H1 (cell line): Measurements from ENCODE around the gene PDX1. TPM values are rescaled to one million over a fixed set of nuclear protein-coding genes. Genes with fewer than 3 reads are reported as not detected.

Source experiments
- CTCF ChIA-PET: fragments of 300-600 bp; sonication (Branson Sonifier 250); formaldehyde crosslinking; loops from one replicate; lab custom pipeline; 2021; ENCODE audit not compliant: partially characterized antibody; lab: Charles Lee
- POLR2A ChIA-PET: fragments of 300-600 bp; sonication (Branson Sonifier 250); formaldehyde crosslinking; loops from one replicate; lab custom pipeline; 2021; ENCODE audit warnings: inconsistent platforms; ENCODE audit not compliant: partially characterized antibody; lab: Charles Lee
- DNase-seq, 2 experiments: peaks; one replicate each; pipeline versions ENCODE4 v3.0.0 to v3.0.0-alpha.2; 2010 to 2022; ENCODE audit warnings: low spot score in 2 of 2, low read depth in 1 of 2, mixed read lengths in 1 of 2
- FAIRE-seq: peaks from 2 replicates; lab custom pipeline; 2011; peaks lifted over from hg19 to GRCh38; lab: Jason Lieb, UNC
- H2AFZ ChIP-seq: 2 replicates; pipeline ENCODE4 v1.8.1; 2012; ENCODE audit warnings: low read length, inconsistent platforms
- H2AK5ac ChIP-seq: 2 replicates; pipeline ENCODE4 v1.6.1; 2013; ENCODE audit warnings: low read depth, low read length
- H2BK120ac ChIP-seq: replicated peaks from 2 replicates; pipeline ENCODE3; 2013; ENCODE audit warnings: low read depth, low read length, inconsistent platforms
- H2BK12ac ChIP-seq: 2 replicates; pipeline ENCODE4 v1.6.1; 2013; ENCODE audit warnings: low read depth, low read length
- H2BK15ac ChIP-seq: 2 replicates; pipeline ENCODE4 v1.6.1; 2013; ENCODE audit warnings: low read length
- H2BK20ac ChIP-seq: 2 replicates; pipeline ENCODE4 v1.6.1; 2013; ENCODE audit warnings: low read length
- H2BK5ac ChIP-seq: 2 replicates; pipeline ENCODE4 v1.6.1; 2013; ENCODE audit warnings: low read depth, low read length
- H3K14ac ChIP-seq: 2 replicates; pipeline ENCODE4 v1.6.1; 2013; ENCODE audit warnings: inconsistent platforms; ENCODE audit not compliant: insufficient read length
- H3K18ac ChIP-seq: 2 replicates; pipeline ENCODE4 v1.6.1; 2013; ENCODE audit warnings: low read length; ENCODE audit errors: extremely low read depth
- H3K23ac ChIP-seq: 2 replicates; pipeline ENCODE4 v1.6.1; 2013; ENCODE audit warnings: inconsistent platforms; ENCODE audit not compliant: insufficient read length
- H3K23me2 ChIP-seq: 2 replicates; pipeline ENCODE4 v1.6.1; 2013; ENCODE audit warnings: low read depth, low read length
- H3K27ac ChIP-seq: 2 replicates; pipeline ENCODE4 v1.6.1; 2011; ENCODE audit warnings: low read depth, low read length, inconsistent platforms
- H3K27me3 ChIP-seq, 4 experiments: replicated peaks in 1 of 4; 1 replicate in 1 of 4; 2 replicates in 3 of 4; pipeline versions ENCODE4 v1.6.1 to v1.8.1; 2011 to 2013; ENCODE audit warnings: low read length in 3 of 4, mild to moderate bottlenecking in 3 of 4, inconsistent platforms in 2 of 4, mixed read lengths in 2 of 4, moderate library complexity in 1 of 4; ENCODE audit not compliant: control insufficient read depth in 3 of 4, insufficient read depth in 3 of 4; ENCODE audit errors: extremely low read depth in 1 of 4
- H3K36me3 ChIP-seq, 4 experiments: 2 replicates each; pipeline versions ENCODE4 v1.6.1 to v1.8.1; 2011 to 2013; ENCODE audit warnings: mild to moderate bottlenecking in 4 of 4, low read length in 3 of 4, moderate library complexity in 2 of 4, control low read depth in 1 of 4, inconsistent platforms in 1 of 4; ENCODE audit not compliant: insufficient read depth in 4 of 4, control insufficient read depth in 2 of 4
- H3K4ac ChIP-seq: replicated peaks from 2 replicates; pipeline ENCODE3; 2013; ENCODE audit warnings: low read length, low read depth, mixed read lengths, inconsistent platforms; ENCODE audit not compliant: insufficient read length
- H3K4me1 ChIP-seq, 4 experiments: replicated peaks in 1 of 4; 1 replicate in 1 of 4; 2 replicates in 3 of 4; pipeline versions ENCODE4 v1.6.1 to v1.8.1; 2011 to 2013; ENCODE audit warnings: low read length in 3 of 4, inconsistent platforms in 2 of 4, mixed read lengths in 1 of 4; ENCODE audit not compliant: insufficient read depth in 4 of 4, control insufficient read depth in 3 of 4
- H3K4me2 ChIP-seq, 2 experiments: 2 replicates each; pipeline versions ENCODE4 v1.6.1 to v1.8.1; 2011 to 2013; ENCODE audit warnings: low read depth in 2 of 2, low read length in 2 of 2, control low read depth in 1 of 2, inconsistent platforms in 1 of 2, mild to moderate bottlenecking in 1 of 2; ENCODE audit not compliant: insufficient read depth in 1 of 2
- H3K4me3 ChIP-seq, 4 experiments: fragments of 200-600, 300-600 bp in 1 of 4; sonication (generic), shearing (Covaris generic), sonication (Bioruptor Twin) in 1 of 4; 2 replicates each; pipeline versions ENCODE4 v1.5.1 to v1.8.1; 2011 to 2016; ENCODE audit warnings: low read length in 4 of 4, low read depth in 3 of 4, control low read depth in 2 of 4, inconsistent platforms in 2 of 4, mild to moderate bottlenecking in 2 of 4, mixed read lengths in 1 of 4, moderate library complexity in 1 of 4; ENCODE audit not compliant: insufficient read depth in 2 of 4; ENCODE audit errors: extremely low read depth in 1 of 4
- H3K56ac ChIP-seq: replicated peaks from 2 replicates; pipeline ENCODE3; 2013; ENCODE audit warnings: low read depth, mild to moderate bottlenecking, mixed read lengths, low read length, inconsistent platforms; ENCODE audit not compliant: insufficient read length
- H3K79me1 ChIP-seq: 2 replicates; pipeline ENCODE4 v1.6.1; 2013; ENCODE audit warnings: low read depth, low read length, control low read depth
- H3K79me2 ChIP-seq, 2 experiments: 2 replicates each; pipeline versions ENCODE4 v1.6.1 to v1.8.1; 2012 to 2013; ENCODE audit warnings: low read length in 2 of 2, mild to moderate bottlenecking in 2 of 2, inconsistent platforms in 1 of 2; ENCODE audit not compliant: insufficient read depth in 2 of 2, control insufficient read depth in 1 of 2
- H3K9ac ChIP-seq, 4 experiments: replicated peaks in 1 of 4; 1 replicate in 1 of 4; 2 replicates in 3 of 4; pipeline versions ENCODE4 v1.6.1 to v1.8.1; 2011 to 2013; ENCODE audit warnings: low read depth in 3 of 4, low read length in 3 of 4, control low read depth in 2 of 4, mild to moderate bottlenecking in 2 of 4, moderate library complexity in 2 of 4, inconsistent platforms in 1 of 4; ENCODE audit errors: extremely low read depth in 1 of 4
- H3K9me3 ChIP-seq, 2 experiments: 2 replicates each; pipeline versions ENCODE4 v1.6.1 to v1.8.1; 2012 to 2013; ENCODE audit warnings: mild to moderate bottlenecking in 2 of 2, moderate library complexity in 2 of 2, control low read depth in 1 of 2, inconsistent platforms in 1 of 2, low read depth in 1 of 2, low read length in 1 of 2, mixed read lengths in 1 of 2; ENCODE audit not compliant: insufficient read depth in 2 of 2
- H4K20me1 ChIP-seq, 2 experiments: replicated peaks in 1 of 2; 2 replicates each; pipeline versions ENCODE3 to v1.8.1; 2011 to 2013; ENCODE audit warnings: inconsistent platforms in 2 of 2, low read length in 2 of 2, mild to moderate bottlenecking in 1 of 2; ENCODE audit not compliant: insufficient read depth in 2 of 2, control insufficient read depth in 1 of 2
- H4K5ac ChIP-seq: 2 replicates; pipeline ENCODE4 v1.6.1; 2013; ENCODE audit warnings: low read length, low read depth, mixed read lengths, inconsistent platforms; ENCODE audit not compliant: insufficient read length
- H4K8ac ChIP-seq: 2 replicates; pipeline ENCODE4 v1.8.0; 2013; ENCODE audit warnings: mild to moderate bottlenecking, moderate library complexity, low read length, inconsistent platforms; ENCODE audit not compliant: insufficient read depth; ENCODE audit errors: extremely low read depth
- H4K91ac ChIP-seq: replicated peaks from 2 replicates; pipeline ENCODE3; 2013; ENCODE audit warnings: low read length, mixed read lengths, inconsistent platforms; ENCODE audit not compliant: insufficient read length
- BACH1 ChIP-seq: IDR thresholded peaks from 2 replicates; pipeline ENCODE4 v1.6.1; 2012; ENCODE audit warnings: low read length, improper control_type of control experiment
- CTBP2 ChIP-seq: IDR thresholded peaks from 2 replicates; pipeline ENCODE4 v1.7.0; 2011; ENCODE audit warnings: borderline replicate concordance, mild to moderate bottlenecking, moderate library complexity, mixed read lengths, low read length; ENCODE audit not compliant: insufficient read depth, insufficient read length
- EGR1 ChIP-seq: IDR thresholded peaks from 2 replicates; pipeline ENCODE4 v1.6.1; 2011; ENCODE audit warnings: low read depth, low read length, borderline replicate concordance
- GABPA ChIP-seq: IDR thresholded peaks from 2 replicates; pipeline ENCODE4 v1.6.1; 2011; ENCODE audit warnings: mild to moderate bottlenecking, low read length, moderate library complexity, borderline replicate concordance; ENCODE audit not compliant: insufficient read depth
- MAX ChIP-seq: IDR thresholded peaks from 2 replicates; pipeline ENCODE4 v1.6.1; 2012; ENCODE audit warnings: inconsistent platforms
- RAD21 ChIP-seq, 2 experiments: IDR thresholded peaks in 1 of 2; conservative IDR thresholded peaks in 1 of 2; 2 replicates each; pipeline ENCODE4 v1.6.1; 2011; ENCODE audit warnings: low read depth in 2 of 2, low read length in 2 of 2, improper control_type of control experiment in 1 of 2, inconsistent platforms in 1 of 2, mild to moderate bottlenecking in 1 of 2, moderate library complexity in 1 of 2
- RNF2 ChIP-seq: fragments of 200-900, 300-1000 bp; sonication (generic); IDR thresholded peaks from 2 replicates; pipeline ENCODE4 v1.7.1; 2016; ENCODE audit warnings: borderline replicate concordance, low read depth, mild to moderate bottlenecking, antibody characterized with exemption, low read length; ENCODE audit not compliant: poor library complexity, severe bottlenecking; ENCODE audit errors: missing control alignments
- TAF7 ChIP-seq: optimal IDR thresholded peaks from 2 replicates; pipeline ENCODE3; 2011; ENCODE audit warnings: low read depth, mild to moderate bottlenecking, inconsistent platforms, low read length, moderate library complexity, borderline replicate concordance
- TBP ChIP-seq: IDR thresholded peaks from 2 replicates; pipeline ENCODE4 v1.6.1; 2011; ENCODE audit warnings: low read depth, low read length, improper control_type of control experiment
- YY1 ChIP-seq: IDR thresholded peaks from 2 replicates; pipeline ENCODE4 v1.6.1; 2011; ENCODE audit warnings: low read depth, mild to moderate bottlenecking, low read length
- WGBS, 2 experiments: shearing (Covaris generic) in 1 of 2; methylation state at CpG; one replicate each; pipeline versions ENCODE4 v1.1.6 to v1.1.7; 2013 to 2015; ENCODE audit warnings: low lambda C conversion rate in 2 of 2, mixed read lengths in 2 of 2, inconsistent platforms in 1 of 2, low coverage in 1 of 2, missing lambda C conversion rate in 1 of 2; ENCODE audit not compliant: insufficient replicate concordance in 2 of 2, insufficient coverage in 1 of 2, insufficient read length in 1 of 2; ENCODE audit errors: extremely low coverage in 1 of 2, missing lambda C conversion rate in 1 of 2; 5-methylcytosine and 5-hydroxymethylcytosine counted together
- polyA plus RNA-seq, 7 experiments: library from polyadenylated mRNA; depleted of rRNA in 3 of 7; stranded (reverse) in 5 of 7; unstranded in 2 of 7; fragments of >200 nt in 5 of 7; fragments of 200-250 nt in 2 of 7; gene quantifications; 1 replicate in 5 of 7; 2 replicates in 1 of 7; 4 replicates in 1 of 7; pipeline versions ENCODE4 v1.2.1 to v1.2.3, GENCODE V29; 2011 to 2013; ENCODE audit warnings: missing spikeins in 2 of 7, mixed read lengths in 2 of 7
- total RNA-seq: library from RNA; stranded (reverse); fragmentation: NEBNext Ultra II Directional; extraction: Animal tissue kit (Norgen Biotek cat#: 25700); gene quantifications from 2 replicates; pipeline ENCODE4 v1.2.1, GENCODE V29; 2021

PDX1 gene
- total and polyA plus RNA-seq, 2 of the 8 experiments (the other 6 are each of a cell fraction or from before 2014, with no cell fraction given) = not detected

GRCh38 chr13:27953676-27954405 lies 34.0 kb downstream of the PDX1 start:
- peak overlapping the region; percentile 2 to 88 for H3K4me2 ChIP-seq
- no peak overlapping the region for H2BK5ac ChIP-seq
- H3K4me3 ChIP-seq = peak overlapping the region; percentile 5 to 61 (median 42)
- H3K4me1 ChIP-seq = peaks cover 0 to 5% (median 3%) of the 10 kb centered on the region in 4 experiments; a peak in 4 of 7 replicates
- H3K23ac ChIP-seq = no peak overlapping the region
- no peak overlapping the region for H4K5ac ChIP-seq
- no peaks in the 10 kb centered on the region; a peak in 1 of 4 replicates for H3K9me3 ChIP-seq
- H3K18ac ChIP-seq = no peak overlapping the region; the same call in 1 of the 2 replicates
- H3K79me1 ChIP-seq = no peaks in the 10 kb centered on the region
- ChIA-PET POLR2A (interaction anchor here (0.8 to 1.5 kb wide), 5 partner anchors 11 to 333 kb away, joined by 3 to 6 read pairs (median 3); partner anchors contain the start of gene PDX1), CTCF (interaction anchor here (0.5 to 8.6 kb wide), 47 partner anchors 9 to 952 kb away, joined by 3 to 150 read pairs (median 5); partner anchors contain the start of genes CDX2, PDX1 and URAD)
- no peak overlapping the region for H3K56ac ChIP-seq
- H2AFZ ChIP-seq = no peak overlapping the region
- H2BK20ac ChIP-seq = no peak overlapping the region
- H3K36me3 ChIP-seq = no peaks in the 10 kb centered on the region; a peak in 1 of 8 replicates
- no peak for FAIRE-seq
- peaks cover 6 to 11% of the 10 kb centered on the region in 2 experiments for H4K20me1 ChIP-seq
- peak in 1 of 2 experiments; percentile 95 for DNase-seq
- H3K27ac ChIP-seq = no peak overlapping the region
- H3K9ac ChIP-seq = no peak overlapping the region
- no peak overlapping the region for H3K4ac ChIP-seq
- H2BK12ac ChIP-seq = no peak overlapping the region
- WGBS, 2 experiments = 1% methylated on average over 51 of the region's 71 CpGs; no CpG with 5 or more reads in 1 of the 2 experiments
- H2BK120ac ChIP-seq = no peak overlapping the region
- H3K23me2 ChIP-seq = peaks cover 1% of the 10 kb centered on the region; the same call in 1 of the 2 replicates
- no peak overlapping the region for H2BK15ac ChIP-seq
- no peak overlapping the region for H4K91ac ChIP-seq
- H4K8ac ChIP-seq = peak overlapping the region; percentile 68; the same call in 1 of the 2 replicates
- no peak overlapping the region for H3K14ac ChIP-seq
- peaks cover 57 to 86% (median 73%) of the 10 kb centered on the region in 4 experiments for H3K27me3 ChIP-seq
- no peaks in the 10 kb centered on the region for H3K79me2 ChIP-seq
- H2AK5ac ChIP-seq = no peak overlapping the region
- peak; percentile 10 for TF ChIP-seq RNF2
- TF ChIP-seq MAX = peak; percentile 38; the same call in 1 of the 2 replicates
- TF ChIP-seq TAF7 = no peak
- peak; percentile 35; the same call in 1 of the 2 replicates for TF ChIP-seq YY1
- peak; percentile 82; the same call in 1 of the 2 replicates for TF ChIP-seq GABPA
- TF ChIP-seq EGR1 = peak; percentile 31; the same call in 1 of the 2 replicates
- TF ChIP-seq CTBP2 = peak; percentile 86
- peak; percentile 91 to 93 for TF ChIP-seq RAD21 (IDR thresholded peaks at IDR 0.05 in 1 of 2, conservative IDR thresholded peaks at IDR 0.05 in 1 of 2; ENCODE audit: low read depth in 2 of 2, low read length in 2 of 2)
- peak; percentile 38; the same call in 1 of the 2 replicates for TF ChIP-seq TBP
- TF ChIP-seq BACH1 = no peak
